Gastroesophageal sphincter (tissue), 4 donors: ENCODE results near the gene TCIRG1. TPM values are rescaled to one million over a fixed set of nuclear protein-coding genes. Genes with fewer than 3 reads are reported as not detected.

Experiments
- ATAC-seq: fragments of 150-250 bp; one replicate; pipeline ENCODE4 v1.9.1; 2016; ENCODE audit warnings: mild to moderate bottlenecking, moderate library complexity
- H3K27ac ChIP-seq, 4 donors: fragments of 200-600 bp; sonication (generic) in 3 of 4; 1 replicate in 3 of 4; 2 replicates in 1 of 4; pipeline ENCODE4 v1.5.1; 2016 to 2019
- H3K27me3 ChIP-seq: fragments of 200-600 bp; sonication (generic); one replicate; pipeline ENCODE4 v1.5.1; 2019
- H3K36me3 ChIP-seq, 2 donors: fragments of 200-600 bp; sonication (generic); one replicate each; pipeline ENCODE4 v1.5.1; 2019; ENCODE audit warnings: control low read depth in 1 of 2
- H3K4me1 ChIP-seq, 3 donors: fragments of 200-600 bp; sonication (generic); 1 replicate in 2 of 3; 2 replicates in 1 of 3; pipeline ENCODE4 v1.5.1; 2016 to 2019; ENCODE audit warnings: control low read depth in 2 of 3
- H3K4me3 ChIP-seq, 2 donors: fragments of 200-600 bp; sonication (generic); one replicate each; pipeline ENCODE4 v1.5.1; 2019; ENCODE audit warnings: mild to moderate bottlenecking in 1 of 2, moderate library complexity in 1 of 2
- H3K9me3 ChIP-seq, 3 donors: fragments of 200-600 bp; sonication (generic); one replicate each; pipeline ENCODE4 v1.5.1; 2017 to 2019; ENCODE audit warnings: control low read depth in 2 of 3
- EP300 ChIP-seq: sonication (generic); formaldehyde crosslinking; IDR thresholded peaks from one replicate; pipeline ENCODE4 v1.6.1; 2017; ENCODE audit warnings: antibody characterized with exemption, mild to moderate bottlenecking
- POLR2A ChIP-seq, 2 donors: fragments of 450-650 bp; IDR thresholded peaks; one replicate each; pipeline ENCODE4 v1.6.1; 2017; ENCODE audit warnings: antibody characterized with exemption in 2 of 2, mild to moderate bottlenecking in 2 of 2, moderate library complexity in 1 of 2
- POLR2AphosphoS5 ChIP-seq: sonication (generic); formaldehyde crosslinking; IDR thresholded peaks from one replicate; pipeline ENCODE4 v1.6.1; 2017; ENCODE audit warnings: antibody characterized with exemption
- WGBS, 2 donors: methylation state at CpG; one replicate each; pipeline ENCODE4 v1.1.5; 2018; ENCODE audit warnings: low coverage in 1 of 2; 5-methylcytosine and 5-hydroxymethylcytosine counted together
- total RNA-seq, 4 donors: library from RNA; depleted of rRNA; stranded (reverse); fragments of >200 nt; gene quantifications; one replicate each; pipeline ENCODE4 v1.1.0, GENCODE V29; 2016
- TF ChIP-seq, protein P1 (sequence below), 4 experiments: fragments of 200-600 bp in 2 of 4; fragments of 450-650 bp in 2 of 4; sonication (generic) in 1 of 4; IDR thresholded peaks; one replicate each; pipeline ENCODE4 v1.5.1; 2017 to 2019; ENCODE audit warnings: antibody characterized with exemption in 4 of 4, mild to moderate bottlenecking in 2 of 4, moderate library complexity in 2 of 4

The TCIRG1 gene
- total RNA-seq, 4 donors from 2014 or later: 44.5 to 140 (median 81.2) TPM

DNA sequence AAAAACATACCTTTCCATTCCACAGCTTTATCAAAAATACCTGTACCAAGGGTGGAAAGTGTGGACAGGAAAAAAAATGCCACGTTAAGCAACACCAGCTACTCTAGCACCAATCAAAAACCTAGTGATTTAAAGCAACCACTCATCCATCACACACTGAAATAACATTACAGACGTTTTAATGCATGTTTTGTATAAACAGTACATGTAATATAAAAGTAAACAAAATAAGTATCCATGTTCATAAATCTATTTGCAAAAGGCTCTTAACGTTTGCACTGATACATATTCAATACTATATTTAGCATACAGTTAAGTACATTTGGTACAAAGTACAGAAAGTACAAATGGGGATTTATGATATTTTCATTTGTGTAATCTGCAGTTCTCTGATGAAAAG lies 43.7 kb downstream of the TCIRG1 start:
- ATAC-seq: no peak
- Histone ChIP-seq H3K4me3 (no peak overlapping the region), H3K9me3 (no peaks in the 10 kb centered on the region), H3K27me3 (no peaks in the 10 kb centered on the region), H3K4me1 (peaks cover 0 to 25% (median 0%) of the 10 kb centered on the region in 3 donors), H3K27ac (no peak overlapping the region), H3K36me3 (peaks cover 0 to 39% of the 10 kb centered on the region in 2 donors)
- WGBS, 2 donors: 23 to 36% methylated on average over 3 of the region's 3 CpGs
- TF ChIP-seq POLR2A (IDR thresholded peaks at IDR 0.05) (no peak), EP300 (no peak), POLR2AphosphoS5 (no peak)
- TF ChIP-seq, protein P1, sequence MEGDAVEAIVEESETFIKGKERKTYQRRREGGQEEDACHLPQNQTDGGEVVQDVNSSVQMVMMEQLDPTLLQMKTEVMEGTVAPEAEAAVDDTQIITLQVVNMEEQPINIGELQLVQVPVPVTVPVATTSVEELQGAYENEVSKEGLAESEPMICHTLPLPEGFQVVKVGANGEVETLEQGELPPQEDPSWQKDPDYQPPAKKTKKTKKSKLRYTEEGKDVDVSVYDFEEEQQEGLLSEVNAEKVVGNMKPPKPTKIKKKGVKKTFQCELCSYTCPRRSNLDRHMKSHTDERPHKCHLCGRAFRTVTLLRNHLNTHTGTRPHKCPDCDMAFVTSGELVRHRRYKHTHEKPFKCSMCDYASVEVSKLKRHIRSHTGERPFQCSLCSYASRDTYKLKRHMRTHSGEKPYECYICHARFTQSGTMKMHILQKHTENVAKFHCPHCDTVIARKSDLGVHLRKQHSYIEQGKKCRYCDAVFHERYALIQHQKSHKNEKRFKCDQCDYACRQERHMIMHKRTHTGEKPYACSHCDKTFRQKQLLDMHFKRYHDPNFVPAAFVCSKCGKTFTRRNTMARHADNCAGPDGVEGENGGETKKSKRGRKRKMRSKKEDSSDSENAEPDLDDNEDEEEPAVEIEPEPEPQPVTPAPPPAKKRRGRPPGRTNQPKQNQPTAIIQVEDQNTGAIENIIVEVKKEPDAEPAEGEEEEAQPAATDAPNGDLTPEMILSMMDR (IDR thresholded peaks at IDR 0.05): no peak

DNA sequence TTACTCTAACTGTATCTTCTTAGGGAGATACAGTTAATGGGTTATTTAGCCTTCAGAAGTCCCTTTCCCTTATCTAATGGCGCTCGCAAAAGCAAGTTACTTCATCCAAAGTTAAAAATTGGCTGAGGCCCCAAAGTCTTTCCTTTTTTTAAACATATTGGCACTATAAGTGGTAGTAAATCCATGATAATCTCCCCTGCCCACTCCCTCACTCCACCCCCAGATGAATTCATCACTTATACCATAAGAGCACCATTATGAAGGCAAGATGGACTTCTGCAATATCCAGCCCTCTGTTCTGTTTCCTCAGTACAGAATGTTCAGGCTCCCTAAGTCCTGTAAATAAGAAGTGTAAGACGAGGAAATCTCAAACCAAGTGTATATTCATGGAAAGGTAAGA lies 44.7 kb downstream of the TCIRG1 start:
- 89 to 100% methylated on average over 2 to 3 of the region's 3 CpGs for WGBS, 2 donors
- Histone ChIP-seq H3K27me3 (no peaks in the 10 kb centered on the region), H3K27ac (no peak overlapping the region), H3K9me3 (no peaks in the 10 kb centered on the region), H3K4me3 (no peak overlapping the region), H3K4me1 (peaks cover 0 to 25% (median 0%) of the 10 kb centered on the region in 3 donors), H3K36me3 (peaks cover 0 to 28% of the 10 kb centered on the region in 2 donors)
- no peak for ATAC-seq
- TF ChIP-seq POLR2AphosphoS5 (peak; percentile 58), POLR2A (IDR thresholded peaks at IDR 0.05) (no peak)

DNA sequence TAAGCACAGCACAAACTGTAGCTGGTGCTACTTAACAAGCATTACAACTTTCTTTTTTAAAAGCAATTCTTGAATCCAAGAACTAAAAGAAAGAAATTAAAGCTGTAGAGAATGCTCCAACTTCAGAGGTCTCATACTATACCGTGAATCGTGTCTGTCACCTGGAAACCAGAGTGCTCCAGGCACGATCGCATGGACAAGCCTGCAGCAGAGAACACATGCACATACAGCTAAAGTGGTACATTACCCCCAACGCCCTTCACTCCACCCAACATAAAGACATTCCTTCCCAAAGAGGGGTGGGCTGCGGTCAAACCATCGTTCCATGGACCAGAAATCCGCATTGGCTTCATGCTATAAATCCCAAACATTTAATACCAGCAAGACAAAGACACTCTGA lies 50.9 kb downstream of the TCIRG1 start:
- peaks cover 0 to 6% of the 10 kb centered on the region in 2 donors for H3K36me3 ChIP-seq
- 91 to 96% methylated on average over 4 to 8 of the region's 8 CpGs for WGBS, 2 donors

GRCh38 chr11:68090287-68090686 lies 51.5 kb downstream of the TCIRG1 start:
- Histone ChIP-seq H3K36me3 (peaks cover 0 to 6% of the 10 kb centered on the region in 2 donors), H3K27ac (no peak overlapping the region), H3K4me1 (peaks cover 0 to 5% (median 0%) of the 10 kb centered on the region in 3 donors), H3K9me3 (no peaks in the 10 kb centered on the region), H3K27me3 (no peaks in the 10 kb centered on the region), H3K4me3 (no peak overlapping the region)
- ATAC-seq: no peak
- TF ChIP-seq POLR2A (IDR thresholded peaks at IDR 0.05) (no peak), EP300 (no peak), POLR2AphosphoS5 (no peak)
- TF ChIP-seq, protein P1 (IDR thresholded peaks at IDR 0.05): no peak
- WGBS, 2 donors: 60 to 100% methylated on average over 1 of the region's 1 CpG

More for the DNA sequence above, 50.9 kb downstream of the TCIRG1 start:
- TF ChIP-seq POLR2A (IDR thresholded peaks at IDR 0.05): no peak
- no peak for TF ChIP-seq POLR2AphosphoS5
- TF ChIP-seq, protein P1 (IDR thresholded peaks at IDR 0.05): no peak
- no peak for TF ChIP-seq EP300
- Histone ChIP-seq H3K4me3 (no peak overlapping the region), H3K27me3 (no peaks in the 10 kb centered on the region), H3K9me3 (no peaks in the 10 kb centered on the region), H3K4me1 (peaks cover 0 to 5% (median 0%) of the 10 kb centered on the region in 3 donors), H3K27ac (no peak overlapping the region)
- ATAC-seq: no peak

- H3K4me3 ChIP-seq: no peak overlapping the region
- TF ChIP-seq POLR2AphosphoS5 (no peak), EP300 (no peak), POLR2A (IDR thresholded peaks at IDR 0.05) (no peak)
- TF ChIP-seq, protein P1 (IDR thresholded peaks at IDR 0.05): no peak
- no peaks in the 10 kb centered on the region for H3K9me3 ChIP-seq
- no peak overlapping the region for H3K27ac ChIP-seq
- ATAC-seq: no peak
- peaks cover 0 to 5% (median 0%) of the 10 kb centered on the region in 3 donors for H3K4me1 ChIP-seq
- 57 to 68% methylated on average over 5 to 6 of the region's 6 CpGs for WGBS, 2 donors
- H3K36me3 ChIP-seq: peaks cover 0 to 6% of the 10 kb centered on the region in 2 donors
- H3K27me3 ChIP-seq: no peaks in the 10 kb centered on the region
These were observed 51.9 kb downstream of the TCIRG1 start for GRCh38 chr11:68090706-68091105.
